GM23338 (cell line): ENCODE results near the gene MPV17. TPM values are rescaled to one million over a fixed set of nuclear protein-coding genes. Genes with fewer than 3 reads are reported as not detected.

Experiments used
- ATAC-seq: fragments of 200-7000 bp; cut with Tn5 transposase; 3 replicates; pipeline ENCODE4 v1.9.1; 2020
- DNase-seq: peaks from one replicate; pipeline ENCODE4 v3.0.0-alpha.2; 2015; ENCODE audit warnings: low spot score
- H2AFZ ChIP-seq: fragments of 200-600 bp; sonication (generic); 2 replicates; pipeline ENCODE4 v1.8.0; 2016; ENCODE audit warnings: antibody characterized with exemption, mild to moderate bottlenecking, moderate library complexity
- H3F3A ChIP-seq: fragments of 200-600 bp; sonication (generic); replicated peaks from 2 replicates; pipeline ENCODE4 v1.8.0; 2017; ENCODE audit warnings: antibody characterized with exemption, mixed run types, low read depth
- H3K27ac ChIP-seq: fragments of 200-600 bp; sonication (generic); 2 replicates; pipeline ENCODE4 v1.6.1; 2016; ENCODE audit warnings: low read depth
- H3K27me3 ChIP-seq: fragments of 200-600 bp; sonication (generic); 2 replicates; pipeline ENCODE4 v1.8.0; 2016; ENCODE audit warnings: mild to moderate bottlenecking, mixed run types, moderate library complexity; ENCODE audit not compliant: insufficient read depth
- H3K36me3 ChIP-seq: fragments of 200-600 bp; sonication (generic); 2 replicates; pipeline ENCODE4 v1.8.0; 2016; ENCODE audit warnings: mild to moderate bottlenecking; ENCODE audit not compliant: insufficient read depth
- H3K4me1 ChIP-seq: fragments of 200-600 bp; sonication (generic); 2 replicates; pipeline ENCODE4 v1.8.0; 2016; ENCODE audit warnings: mild to moderate bottlenecking, moderate library complexity; ENCODE audit not compliant: insufficient read depth
- H3K4me2 ChIP-seq: fragments of 200-600 bp; sonication (generic); 2 replicates; pipeline ENCODE4 v1.7.1; 2017; ENCODE audit warnings: mixed run types
- H3K4me3 ChIP-seq: fragments of 200-600 bp; sonication (generic); 2 replicates; pipeline ENCODE4 v1.6.1; 2016; ENCODE audit warnings: mixed run types
- H3K79me2 ChIP-seq: fragments of 200-600 bp; sonication (generic); replicated peaks from 2 replicates; pipeline ENCODE4 v1.8.0; 2017; ENCODE audit warnings: mild to moderate bottlenecking; ENCODE audit not compliant: insufficient read depth
- H3K9me2 ChIP-seq: fragments of 200-600 bp; sonication (generic); 2 replicates; pipeline ENCODE4 v1.8.0; 2017; ENCODE audit not compliant: insufficient read depth
- H4K20me1 ChIP-seq: fragments of 200-600 bp; sonication (generic); replicated peaks from 2 replicates; pipeline ENCODE4 v1.8.0; 2017; ENCODE audit warnings: mild to moderate bottlenecking; ENCODE audit not compliant: insufficient read depth
- H3K27ac Mint-ChIP-seq: 2 replicates; pipeline ENCODE4 v1.8.0; 2020; ENCODE audit warnings: inconsistent platforms, mild to moderate bottlenecking, moderate library complexity, mixed read lengths
- H3K27me3 Mint-ChIP-seq: 3 replicates; pipeline ENCODE4 v1.8.0; 2022; ENCODE audit warnings: low read depth, mild to moderate bottlenecking, moderate library complexity, mixed read lengths, inconsistent platforms; ENCODE audit not compliant: insufficient read depth, poor library complexity
- H3K36me3 Mint-ChIP-seq: 3 replicates; pipeline ENCODE4 v1.8.0; 2021; ENCODE audit warnings: low read depth, mild to moderate bottlenecking, inconsistent platforms, moderate library complexity, mixed read lengths
- H3K4me1 Mint-ChIP-seq: 3 replicates; pipeline ENCODE4 v1.8.0; 2020; ENCODE audit warnings: mild to moderate bottlenecking, inconsistent platforms, mixed read lengths
- H3K4me3 Mint-ChIP-seq: 3 replicates; pipeline ENCODE4 v1.8.0; 2021; ENCODE audit warnings: moderate library complexity, mild to moderate bottlenecking, inconsistent platforms, mixed read lengths
- H3K9me3 Mint-ChIP-seq: 3 replicates; pipeline ENCODE4 v1.8.0; 2020; ENCODE audit warnings: moderate library complexity, mild to moderate bottlenecking, inconsistent platforms, mixed read lengths
- CREB1 ChIP-seq: fragments of 250-450 bp; sonication (Bioruptor Pico); IDR thresholded peaks from 2 replicates; pipeline ENCODE4 v1.5.0; 2020; ENCODE audit warnings: low read depth, mild to moderate bottlenecking, moderate library complexity
- CTCF ChIP-seq, 2 experiments: fragments of 200-600 bp in 1 of 2; sonication (generic) in 1 of 2; conservative IDR thresholded peaks; 2 replicates each; pipeline versions ENCODE4 v1.5.1 to v1.6.1; 2016 to 2017; ENCODE audit warnings: antibody characterized with exemption in 2 of 2, low read depth in 2 of 2, mild to moderate bottlenecking in 2 of 2, moderate library complexity in 1 of 2
- ETS1 ChIP-seq: IDR thresholded peaks from 2 replicates; pipeline ENCODE4 v1.6.1; 2016; ENCODE audit warnings: antibody characterized with exemption
- EZH2 ChIP-seq: fragments of 200-600 bp; sonication (generic); IDR thresholded peaks from one replicate; pipeline ENCODE4 v1.8.0; 2017; ENCODE audit warnings: antibody characterized with exemption, mild to moderate bottlenecking, low read depth; ENCODE audit not compliant: unreplicated experiment
- EZH2phosphoT487 ChIP-seq: fragments of 200-600 bp; sonication (generic); IDR thresholded peaks from one replicate; pipeline ENCODE4 v1.8.1; 2018; ENCODE audit warnings: antibody characterized with exemption; ENCODE audit not compliant: unreplicated experiment
- JUNB ChIP-seq: IDR thresholded peaks from one replicate; pipeline ENCODE4 v1.6.1; 2016; ENCODE audit warnings: antibody characterized with exemption; ENCODE audit not compliant: unreplicated experiment
- NANOG ChIP-seq: IDR thresholded peaks from 2 replicates; pipeline ENCODE4 v1.6.1; 2016; ENCODE audit warnings: antibody characterized with exemption, borderline replicate concordance
- POLR2AphosphoS5 ChIP-seq: IDR thresholded peaks from 2 replicates; pipeline ENCODE4 v1.6.1; 2016; ENCODE audit warnings: antibody characterized with exemption, low read depth
- REST ChIP-seq: IDR thresholded peaks from one replicate; pipeline ENCODE4 v1.6.1; 2018; ENCODE audit warnings: antibody characterized with exemption; ENCODE audit not compliant: unreplicated experiment
- STAT1 ChIP-seq: IDR thresholded peaks from one replicate; pipeline ENCODE4 v1.6.1; 2016; ENCODE audit warnings: antibody characterized with exemption; ENCODE audit not compliant: unreplicated experiment
- ZNF114 ChIP-seq: fragments of 250-450 bp; sonication (Bioruptor Pico); IDR thresholded peaks from 2 replicates; pipeline ENCODE4 v1.5.0; 2020; ENCODE audit warnings: mild to moderate bottlenecking, moderate library complexity
- ZNF331 ChIP-seq: fragments of 250-450 bp; sonication (Bioruptor Pico); IDR thresholded peaks from 2 replicates; pipeline ENCODE4 v1.5.0; 2020; ENCODE audit warnings: low read depth, mild to moderate bottlenecking, moderate library complexity
- polyA plus RNA-seq: library from polyadenylated mRNA; unstranded; fragments of >200 nt; fragmentation: Nextera tagmentation; extraction: Ambion mirVana; gene quantifications from 2 replicates; pipeline ENCODE4 v1.2.1, GENCODE V29; 2016
- total RNA-seq: library from RNA; depleted of rRNA; stranded (reverse); fragments of >200 nt; shearing (Covaris generic); gene quantifications from 2 replicates; pipeline ENCODE4 v1.2.3, GENCODE V29; 2014

MPV17 gene
- total and polyA plus RNA-seq, 2 experiments from 2014 or later, result 52.5 to 94.2 TPM

GRCh38 chr2:27336173-27336572, 13.3 kb upstream of the MPV17 start (continued):
- TF ChIP-seq ETS1 (no peak), CTCF (conservative IDR thresholded peaks at IDR 0.05; ENCODE audit: low read depth in 2 of 2) (no peak), JUNB (no peak), POLR2AphosphoS5 (no peak), REST (no peak), ZNF114 (CRISPR knock-in tag) (no peak), ZNF331 (CRISPR knock-in tag) (no peak)

- Histone ChIP-seq H3K4me1 (no peaks in the 10 kb centered on the region), H2AFZ (no peak overlapping the region), H3K4me2 (no peak overlapping the region), H3K4me3 (no peak overlapping the region), H3K79me2 (no peaks in the 10 kb centered on the region), H3K27me3 (no peaks in the 10 kb centered on the region), H3F3A (no peaks in the 10 kb centered on the region), H4K20me1 (peaks cover 8% of the 10 kb centered on the region), H3K36me3 (peaks cover 53% of the 10 kb centered on the region), H3K9me2 (no peaks in the 10 kb centered on the region), H3K27ac (no peak overlapping the region)
- H3K9me3 Mint-ChIP-seq, result no peaks in the 10 kb centered on the region
- ATAC-seq (no peak), DNase-seq (no peak)
- no peak overlapping the region for H3K4me3 Mint-ChIP-seq
- peaks cover 4% of the 10 kb centered on the region for H3K27me3 Mint-ChIP-seq
- peaks cover 82% of the 10 kb centered on the region for H3K36me3 Mint-ChIP-seq
- H3K27ac Mint-ChIP-seq, result no peak overlapping the region
- no peaks in the 10 kb centered on the region for H3K4me1 Mint-ChIP-seq
- TF ChIP-seq CREB1 (CRISPR knock-in tag) (no peak), EZH2phosphoT487 (no peak), CTCF (conservative IDR thresholded peaks at IDR 0.05; ENCODE audit: low read depth in 2 of 2) (no peak), REST (no peak), STAT1 (no peak), ZNF114 (CRISPR knock-in tag) (no peak), ETS1 (no peak), ZNF331 (CRISPR knock-in tag) (no peak), JUNB (no peak), NANOG (no peak), POLR2AphosphoS5 (no peak), EZH2 (no peak)
Observed at GRCh38 chr2:27335311-27335710, 12.4 kb upstream of the MPV17 start.
